WTC11 (cell line): Measurements from ENCODE around the gene AHNAK. TPM values are rescaled to one million over a fixed set of nuclear protein-coding genes. Genes with fewer than 3 reads are reported as not detected.

Experiments
- ATAC-seq: fragments of 200-7000 bp; cut with Tn5 transposase; 2 replicates; pipeline ENCODE4 v1.10.0; 2021; ENCODE audit warnings: mild to moderate bottlenecking, moderate library complexity
- CTCF ChIA-PET: fragments of 300-600 bp; sonication (Branson Sonifier 250); formaldehyde crosslinking; loops from one replicate; lab custom pipeline; 2021; ENCODE audit warnings: antibody characterized with exemption; lab: Charles Lee
- POLR2A ChIA-PET: fragments of 350-600 bp; sonication (Branson Sonifier 250); formaldehyde crosslinking; loops from one replicate; lab custom pipeline; 2021; ENCODE audit warnings: antibody characterized with exemption; lab: Charles Lee
- DNase-seq: peaks from one replicate; pipeline ENCODE4 v3.0.0; 2021; ENCODE audit warnings: low spot score
- H3K27ac Mint-ChIP-seq: 2 replicates; pipeline ENCODE4 v1.8.0; 2021; ENCODE audit warnings: mixed read lengths
- H3K27me3 Mint-ChIP-seq: 2 replicates; pipeline ENCODE4 v1.8.0; 2021; ENCODE audit warnings: low read depth, mild to moderate bottlenecking, moderate library complexity, mixed read lengths
- H3K36me3 Mint-ChIP-seq: 2 replicates; pipeline ENCODE4 v1.8.0; 2021; ENCODE audit warnings: mixed read lengths
- H3K4me1 Mint-ChIP-seq: 2 replicates; pipeline ENCODE4 v1.8.0; 2022; ENCODE audit warnings: mixed read lengths
- H3K4me3 Mint-ChIP-seq: 2 replicates; pipeline ENCODE4 v1.8.0; 2021; ENCODE audit warnings: mild to moderate bottlenecking, moderate library complexity, mixed read lengths
- H3K9me3 Mint-ChIP-seq: 2 replicates; pipeline ENCODE4 v1.8.0; 2021; ENCODE audit warnings: mixed read lengths
- AR ChIP-seq: fragments of 250-450 bp; sonication (Bioruptor Pico); IDR thresholded peaks from 2 replicates; pipeline ENCODE4 v1.9.0; 2021; ENCODE audit warnings: mild to moderate bottlenecking
- FOXJ3 ChIP-seq: sonication (generic); formaldehyde crosslinking; IDR thresholded peaks from 2 replicates; pipeline ENCODE4 v1.9.0; 2021; ENCODE audit warnings: missing genetic modification reagents, mild to moderate bottlenecking, borderline replicate concordance
- FOXP4 ChIP-seq: sonication (generic); formaldehyde crosslinking; IDR thresholded peaks from 2 replicates; pipeline ENCODE4 v1.8.0; 2022; ENCODE audit warnings: mild to moderate bottlenecking, missing genetic modification reagents
- GABPB1 ChIP-seq: sonication (generic); formaldehyde crosslinking; IDR thresholded peaks from 2 replicates; pipeline ENCODE4 v1.8.1; 2023; ENCODE audit warnings: mild to moderate bottlenecking, missing genetic modification reagents
- IRF1 ChIP-seq: sonication (generic); formaldehyde crosslinking; IDR thresholded peaks from 2 replicates; pipeline ENCODE4 v1.8.0; 2023; ENCODE audit warnings: missing genetic modification reagents
- JUN ChIP-seq: sonication (generic); formaldehyde crosslinking; IDR thresholded peaks from 2 replicates; pipeline ENCODE4 v1.8.0; 2023; ENCODE audit warnings: mild to moderate bottlenecking, missing genetic modification reagents
- MAX ChIP-seq: sonication (generic); formaldehyde crosslinking; IDR thresholded peaks from 2 replicates; pipeline ENCODE4 v1.8.0; 2022; ENCODE audit warnings: mild to moderate bottlenecking, missing genetic modification reagents
- NR1H2 ChIP-seq: sonication (generic); formaldehyde crosslinking; IDR thresholded peaks from 2 replicates; pipeline ENCODE4 v1.9.0; 2021; ENCODE audit warnings: mild to moderate bottlenecking, moderate library complexity, missing genetic modification reagents
- PREB ChIP-seq: sonication (generic); formaldehyde crosslinking; IDR thresholded peaks from 2 replicates; pipeline ENCODE4 v1.8.1; 2022; ENCODE audit warnings: mild to moderate bottlenecking, missing genetic modification reagents, moderate library complexity, borderline replicate concordance
- RORB ChIP-seq: fragments of 250-450 bp; sonication (Bioruptor Pico); IDR thresholded peaks from 2 replicates; pipeline ENCODE4 v1.9.0; 2021; ENCODE audit warnings: mild to moderate bottlenecking
- SP1 ChIP-seq: sonication (generic); formaldehyde crosslinking; conservative IDR thresholded peaks from 2 replicates; pipeline ENCODE4 v1.8.1; 2022; ENCODE audit warnings: missing genetic modification reagents
- TP53 ChIP-seq: sonication (generic); formaldehyde crosslinking; IDR thresholded peaks from 2 replicates; pipeline ENCODE4 v1.8.1; 2023; ENCODE audit warnings: mild to moderate bottlenecking, missing genetic modification reagents
- ZNF121 ChIP-seq: sonication (generic); formaldehyde crosslinking; IDR thresholded peaks from 2 replicates; pipeline ENCODE4 v1.8.0; 2023; ENCODE audit warnings: missing genetic modification reagents
- ZNF232 ChIP-seq: sonication (generic); formaldehyde crosslinking; IDR thresholded peaks from 2 replicates; pipeline ENCODE4 v1.8.0; 2022; ENCODE audit warnings: mild to moderate bottlenecking, missing genetic modification reagents
- ZNF263 ChIP-seq: sonication (generic); formaldehyde crosslinking; IDR thresholded peaks from 2 replicates; pipeline ENCODE4 v1.8.1; 2022; ENCODE audit warnings: low read depth, mild to moderate bottlenecking, moderate library complexity, missing genetic modification reagents
- ZNF671 ChIP-seq: fragments of 250-450 bp; sonication (Bioruptor Pico); IDR thresholded peaks from 2 replicates; pipeline ENCODE4 v1.8.0; 2021; ENCODE audit warnings: mild to moderate bottlenecking
- total RNA-seq: library from RNA; stranded (reverse); gene quantifications from 3 replicates; pipeline ENCODE4 v1.2.3, GENCODE V29; 2021

Gene AHNAK
- total RNA-seq, 1 experiment from 2014 or later = 21.0 TPM

- Mint-ChIP-seq H3K9me3 (no peaks in the 10 kb centered on the region), H3K36me3 (no peaks in the 10 kb centered on the region), H3K27me3 (no peaks in the 10 kb centered on the region), H3K27ac (no peak overlapping the region), H3K4me1 (no peaks in the 10 kb centered on the region), H3K4me3 (no peak overlapping the region)
- ATAC-seq (no peak), DNase-seq (no peak)
- TF ChIP-seq SP1 (CRISPR knock-in tag) (no peak), PREB (CRISPR knock-in tag) (no peak), ZNF671 (CRISPR knock-in tag) (no peak), GABPB1 (CRISPR knock-in tag) (no peak), RORB (CRISPR knock-in tag) (no peak), MAX (CRISPR knock-in tag) (no peak), ZNF121 (no peak), FOXJ3 (CRISPR knock-in tag) (no peak), ZNF263 (no peak), TP53 (no peak), AR (no peak), IRF1 (CRISPR knock-in tag) (no peak), FOXP4 (CRISPR knock-in tag) (no peak)
- ChIA-PET POLR2A (no interaction called here), CTCF (interaction anchor here (1.8 to 4.0 kb wide), 3 partner anchors 15 to 133 kb away, joined by 6 to 31 read pairs (median 22); no protein-coding TSS in a partner anchor)
Measured at GRCh38 chr11:62409831-62410230, 136.8 kb downstream of the AHNAK start.

- TF ChIP-seq ZNF232 (CRISPR knock-in tag) = no peak
- POLR2A ChIA-PET = interaction anchor here (0.7 to 0.8 kb wide), 2 partner anchors 11 to 62 kb away, joined by 3 read pairs; no protein-coding TSS in a partner anchor
- H3K4me3 Mint-ChIP-seq = no peak overlapping the region
Measured at GRCh38 chr11:62406034-62406433, 140.6 kb downstream of the AHNAK start.

GRCh38 chr11:62404901-62405300, 141.7 kb downstream of the AHNAK start:
- CTCF ChIA-PET = interaction anchor here (0.5 to 6.4 kb wide), 4 partner anchors 10 to 284 kb away, joined by 4 to 49 read pairs (median 16); partner anchors contain the start of gene LRRN4CL
- peaks cover 3% of the 10 kb centered on the region; the same call in 1 of the 2 replicates for H3K27me3 Mint-ChIP-seq
- TF ChIP-seq NR1H2 (CRISPR knock-in tag) = no peak
- TF ChIP-seq JUN (CRISPR knock-in tag) = no peak
- TF ChIP-seq, all 79 proteins: peak for 0
- POLR2A ChIA-PET = no interaction called here
- peaks cover 10% of the 10 kb centered on the region; the same call in 1 of the 2 replicates for H3K4me1 Mint-ChIP-seq
- H3K9me3 Mint-ChIP-seq = no peaks in the 10 kb centered on the region
- DNase-seq (no peak), ATAC-seq (no peak)
- H3K4me3 Mint-ChIP-seq = no peak overlapping the region
- H3K36me3 Mint-ChIP-seq = no peaks in the 10 kb centered on the region
- no peak overlapping the region for H3K27ac Mint-ChIP-seq

More at GRCh38 chr11:62406034-62406433, 140.6 kb downstream of the AHNAK start:
- H3K36me3 Mint-ChIP-seq = no peaks in the 10 kb centered on the region
- CTCF ChIA-PET = interaction anchor here (0.5 to 3.7 kb wide), 6 partner anchors 8 to 137 kb away, joined by 3 to 26 read pairs (median 8); no protein-coding TSS in a partner anchor
- H3K27me3 Mint-ChIP-seq = peaks cover 3% of the 10 kb centered on the region; the same call in 1 of the 2 replicates
- no peaks in the 10 kb centered on the region for H3K9me3 Mint-ChIP-seq
- no peak overlapping the region for H3K27ac Mint-ChIP-seq
- DNase-seq (no peak), ATAC-seq (no peak)
- peaks cover 10% of the 10 kb centered on the region; the same call in 1 of the 2 replicates for H3K4me1 Mint-ChIP-seq
